HG03280 (cell line): Measurements from ENCODE around the gene C10orf53.
"Not testable (repeated sequence)": the region's sequence is repeated elsewhere in the genome, so short reads cannot be mapped to it uniquely, and the experiment has no call there.

Experiments
- ATAC-seq: cut with Tn5 transposase; IDR thresholded peaks from one replicate; pipeline ENCODE4 v1.9.1; 2021; ENCODE audit warnings: mild to moderate bottlenecking, moderate library complexity; ENCODE audit not compliant: unreplicated experiment

Gene C10orf53

GRCh38 chr10:49686651-49687050 lies 7.2 kb downstream of the C10orf53 start:
- no peak for ATAC-seq

DNA sequence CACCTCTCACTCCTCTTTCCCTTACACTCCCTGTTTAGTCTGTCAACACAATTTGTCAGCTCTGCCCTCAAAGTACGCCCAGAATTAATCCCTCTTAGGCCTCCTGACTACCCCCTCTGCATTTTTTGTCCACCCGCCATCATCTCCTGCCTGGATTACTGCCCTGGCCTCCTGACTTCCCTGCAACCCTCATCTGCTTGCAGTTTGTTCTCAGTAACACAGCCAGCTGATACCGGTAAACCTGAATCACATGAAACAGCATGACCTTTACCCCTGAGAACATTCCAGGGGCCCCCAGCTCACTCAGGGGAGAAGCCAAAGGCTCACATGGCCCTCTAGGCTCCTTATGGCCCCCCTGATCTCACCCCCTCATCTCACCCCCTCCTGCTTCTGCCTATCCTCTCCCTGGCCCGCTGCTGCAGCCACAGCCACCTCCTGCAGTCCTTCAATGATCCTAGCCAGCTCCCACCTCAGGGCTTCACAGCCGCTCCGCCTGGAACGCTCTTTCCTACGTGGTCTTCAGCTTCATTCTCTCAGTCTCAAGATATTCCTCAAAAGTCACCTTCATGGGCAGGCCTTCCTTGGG lies 8.9 kb downstream of the C10orf53 start:
- ATAC-seq, result no peak

- no peak for ATAC-seq
Measured at GRCh38 chr10:49688920-49689319, 9.5 kb downstream of the C10orf53 start.

- no peak for ATAC-seq
Measured at GRCh38 chr10:49689882-49690510, 10.5 kb downstream of the C10orf53 start.

GRCh38 chr10:49690698-49691356 lies 11.4 kb downstream of the C10orf53 start:
- ATAC-seq, result no peak

- no peak for ATAC-seq
Measured at GRCh38 chr10:49691588-49691987, 12.1 kb downstream of the C10orf53 start.

- ATAC-seq, result no peak
Measured at GRCh38 chr10:49694466-49694865, 15.0 kb downstream of the C10orf53 start.

- no peak for ATAC-seq
Measured at GRCh38 chr10:49696311-49696710, 16.9 kb downstream of the C10orf53 start.

- ATAC-seq, result no peak
Measured at GRCh38 chr10:49698679-49699078, 19.2 kb downstream of the C10orf53 start.

DNA sequence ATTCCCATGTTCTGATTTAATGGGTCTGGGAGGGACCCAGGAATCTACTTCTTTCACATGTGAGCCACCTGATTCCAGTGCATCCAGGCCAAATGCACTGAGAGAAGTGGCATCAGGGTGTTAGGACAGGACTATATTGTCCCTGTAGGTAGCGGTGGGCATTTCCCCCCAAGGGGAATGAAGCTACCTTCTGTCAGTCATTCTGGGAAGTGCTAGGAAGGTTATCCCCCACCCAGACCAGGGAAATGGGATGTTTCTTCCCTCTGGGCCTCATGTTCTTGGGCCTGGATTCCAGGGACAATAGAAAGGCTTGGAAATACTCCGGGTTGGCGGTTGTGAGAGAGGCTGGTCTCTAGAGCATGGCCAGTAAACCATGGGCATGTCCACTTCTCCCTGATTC lies 20.8 kb downstream of the C10orf53 start:
- no peak for ATAC-seq

- no peak for ATAC-seq
Measured at GRCh38 chr10:49700997-49701396, 21.5 kb downstream of the C10orf53 start.

DNA sequence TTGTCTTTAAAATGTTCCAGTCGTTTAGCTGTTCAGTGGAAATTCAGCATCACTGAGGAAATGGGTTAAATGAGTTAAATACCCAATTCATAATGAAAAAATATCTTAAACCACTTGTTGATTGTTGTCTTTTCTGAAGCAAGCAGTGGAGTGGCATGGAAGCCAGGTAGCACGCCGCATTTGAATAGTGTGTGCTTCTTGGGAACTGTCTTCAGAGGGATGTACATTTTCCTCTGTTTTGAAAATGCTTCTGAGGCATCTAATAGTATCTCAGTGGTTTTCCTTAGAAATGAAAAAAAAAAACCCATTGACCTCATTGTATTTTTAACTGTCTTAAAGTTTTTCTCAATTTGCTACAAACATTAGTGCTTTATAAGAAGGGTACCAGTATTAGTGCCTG lies 28.1 kb downstream of the C10orf53 start:
- no peak for ATAC-seq

- ATAC-seq, result no peak
Measured at GRCh38 chr10:49709934-49710333, 30.5 kb downstream of the C10orf53 start.

- no peak for ATAC-seq
Measured at GRCh38 chr10:49710966-49711365, 31.5 kb downstream of the C10orf53 start.

DNA sequence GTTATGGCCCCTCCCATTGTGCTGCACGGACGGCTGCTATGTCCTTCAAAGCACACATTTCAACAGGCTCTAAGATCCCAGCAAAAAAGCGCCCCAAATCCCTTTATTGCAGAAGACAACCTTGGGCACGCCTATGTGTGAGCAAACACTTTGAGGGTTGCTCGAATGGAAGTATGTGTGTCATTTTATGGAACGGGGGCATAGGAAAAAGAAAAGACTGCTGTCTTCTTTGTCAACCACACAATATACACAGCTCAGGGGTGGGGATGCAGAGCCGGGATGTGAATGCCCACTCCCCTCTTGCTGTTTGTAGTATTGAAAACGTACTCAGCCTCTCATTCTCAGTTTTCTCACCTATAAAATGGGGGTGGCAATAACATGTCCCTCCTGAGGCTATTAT lies 32.0 kb downstream of the C10orf53 start:
- no peak for ATAC-seq

GRCh38 chr10:49713266-49713665 lies 33.8 kb downstream of the C10orf53 start:
- no peak for ATAC-seq

GRCh38 chr10:49715157-49715556 lies 35.7 kb downstream of the C10orf53 start:
- not testable (repeated sequence) for ATAC-seq

GRCh38 chr10:49726593-49726992 lies 47.1 kb downstream of the C10orf53 start:
- no peak for ATAC-seq

GRCh38 chr10:49733866-49734265 lies 54.4 kb downstream of the C10orf53 start:
- ATAC-seq, result no peak

DNA sequence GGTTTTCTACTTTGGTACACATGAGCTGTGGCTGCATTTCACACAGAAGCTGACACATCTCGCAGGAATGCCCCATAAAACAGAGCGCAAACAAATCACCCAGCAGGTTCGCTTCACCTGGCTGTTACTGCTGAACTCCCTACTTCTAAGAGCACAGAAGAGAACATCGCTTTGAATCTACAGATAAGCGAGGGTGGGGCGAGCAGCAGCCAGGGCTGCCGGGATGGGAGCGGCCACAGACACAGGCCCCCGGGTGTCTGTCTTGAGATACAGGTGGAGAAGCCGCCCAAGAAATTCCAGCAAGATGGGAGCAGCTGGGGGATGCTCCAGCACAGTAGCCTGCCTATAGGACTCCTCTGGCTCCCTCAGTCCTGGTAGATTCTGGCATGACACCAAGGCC lies 55.2 kb downstream of the C10orf53 start:
- ATAC-seq, result no peak

- no peak for ATAC-seq
Measured at GRCh38 chr10:49735161-49735560, 55.7 kb downstream of the C10orf53 start.

GRCh38 chr10:49735848-49736563 lies 56.6 kb downstream of the C10orf53 start:
- ATAC-seq, result no peak
